MM.1S (cell line): ENCODE measurements around the gene LRMDA.

Experiments
- DNase-seq: peaks from one replicate; pipeline ENCODE4 v3.0.0-alpha.2; 2015
- H2AFZ ChIP-seq: fragments of 300-600 bp; sonication (generic); 2 replicates; pipeline ENCODE4 v1.6.0; 2016; ENCODE audit warnings: antibody characterized with exemption, low read length
- H3F3A ChIP-seq: fragments of 300-600 bp; sonication (generic); 2 replicates; pipeline ENCODE4 v1.6.1; 2016; ENCODE audit warnings: mild to moderate bottlenecking, antibody characterized with exemption, low read length, moderate library complexity, mixed read lengths; ENCODE audit not compliant: insufficient read depth
- H3K27ac ChIP-seq: fragments of 300-600 bp; sonication (generic); 2 replicates; pipeline ENCODE4 v1.5.1; 2016; ENCODE audit warnings: mild to moderate bottlenecking, low read length
- H3K27me3 ChIP-seq: fragments of 300-600 bp; sonication (generic); replicated peaks from 2 replicates; pipeline ENCODE4 v1.6.0; 2016; ENCODE audit warnings: low read length; ENCODE audit not compliant: insufficient read depth
- H3K36me3 ChIP-seq: fragments of 300-600 bp; sonication (generic); replicated peaks from 2 replicates; pipeline ENCODE4 v1.6.1; 2016; ENCODE audit warnings: mild to moderate bottlenecking, low read length, mixed read lengths; ENCODE audit not compliant: insufficient read depth
- H3K4me1 ChIP-seq: fragments of 300-600 bp; sonication (generic); 2 replicates; pipeline ENCODE4 v1.6.1; 2016; ENCODE audit warnings: low read length, mixed read lengths
- H3K4me2 ChIP-seq: fragments of 300-600 bp; sonication (generic); 2 replicates; pipeline ENCODE4 v1.6.0; 2016; ENCODE audit warnings: low read depth, low read length
- H3K4me3 ChIP-seq: fragments of 300-600 bp; sonication (generic); 2 replicates; pipeline ENCODE4 v1.5.1; 2016; ENCODE audit warnings: low read length, mixed read lengths
- H3K79me2 ChIP-seq: fragments of 300-600 bp; sonication (generic); 2 replicates; pipeline ENCODE4 v1.6.1; 2016; ENCODE audit warnings: mixed run types, low read length, mixed read lengths
- H3K9ac ChIP-seq: fragments of 300-600 bp; sonication (generic); 2 replicates; pipeline ENCODE4 v1.6.1; 2016; ENCODE audit warnings: low read length, mixed read lengths
- H3K9me2 ChIP-seq: fragments of 300-600 bp; sonication (generic); replicated peaks from 2 replicates; pipeline ENCODE4 v1.6.1; 2016; ENCODE audit warnings: mild to moderate bottlenecking, low read length, mixed read lengths; ENCODE audit not compliant: insufficient read depth
- H3K9me3 ChIP-seq: fragments of 300-600 bp; sonication (generic); replicated peaks from 2 replicates; pipeline ENCODE4 v1.6.1; 2016; ENCODE audit warnings: mild to moderate bottlenecking, low read length, mixed read lengths; ENCODE audit not compliant: insufficient read depth
- H4K20me1 ChIP-seq: fragments of 300-600 bp; sonication (generic); 2 replicates; pipeline ENCODE4 v1.6.1; 2016; ENCODE audit warnings: mild to moderate bottlenecking, low read length, moderate library complexity, mixed read lengths; ENCODE audit not compliant: insufficient read depth
- CTCF ChIP-seq: fragments of 300-600 bp; sonication (generic); IDR thresholded peaks from 2 replicates; pipeline ENCODE4 v1.5.1; 2016; ENCODE audit warnings: antibody characterized with exemption, low read length, mixed read lengths
- EZH2 ChIP-seq: fragments of 300-600 bp; sonication (generic); optimal IDR thresholded peaks from 2 replicates; pipeline ENCODE3; 2017; ENCODE audit warnings: low read depth, mild to moderate bottlenecking, antibody characterized with exemption, low read length, mixed read lengths
- EZH2phosphoT487 ChIP-seq: fragments of 300-600 bp; sonication (generic); IDR thresholded peaks from 2 replicates; pipeline ENCODE4 v1.6.1; 2018; ENCODE audit warnings: antibody characterized with exemption, low read length

The LRMDA gene

GRCh38 chr10:75432176-75432575 lies 752 bp downstream of the LRMDA start:
- TF ChIP-seq EZH2 (no peak), EZH2phosphoT487 (no peak), CTCF (no peak)
- Histone ChIP-seq H3K4me3 (no peak overlapping the region), H3K36me3 (no peaks in the 10 kb centered on the region), H3K27me3 (no peaks in the 10 kb centered on the region), H3K79me2 (no peaks in the 10 kb centered on the region), H3K9me3 (no peaks in the 10 kb centered on the region), H2AFZ (peak overlapping the region; percentile 92; the same call in 1 of the 2 replicates), H3K9ac (no peak overlapping the region), H4K20me1 (no peaks in the 10 kb centered on the region), H3K4me1 (no peaks in the 10 kb centered on the region), H3K9me2 (no peaks in the 10 kb centered on the region), H3K4me2 (peak overlapping the region; percentile 86), H3F3A (no peaks in the 10 kb centered on the region), H3K27ac (no peak overlapping the region)
- no peak for DNase-seq

- DNase-seq: no peak
- Histone ChIP-seq H3K9me2 (no peaks in the 10 kb centered on the region), H3K4me2 (no peak overlapping the region), H3K9me3 (no peaks in the 10 kb centered on the region), H3K4me1 (no peaks in the 10 kb centered on the region), H2AFZ (no peak overlapping the region), H3K9ac (no peak overlapping the region), H4K20me1 (no peaks in the 10 kb centered on the region), H3F3A (no peaks in the 10 kb centered on the region), H3K27me3 (no peaks in the 10 kb centered on the region), H3K27ac (no peak overlapping the region), H3K36me3 (no peaks in the 10 kb centered on the region), H3K79me2 (no peaks in the 10 kb centered on the region), H3K4me3 (no peak overlapping the region)
- TF ChIP-seq EZH2 (no peak), EZH2phosphoT487 (no peak), CTCF (no peak)
Measured at GRCh38 chr10:75432763-75433162, 1.3 kb downstream of the LRMDA start.

GRCh38 chr10:75433216-75433615 lies 1.8 kb downstream of the LRMDA start:
- Histone ChIP-seq H3K4me3 (no peak overlapping the region), H3K36me3 (no peaks in the 10 kb centered on the region), H3K27ac (no peak overlapping the region), H3K4me2 (no peak overlapping the region), H3K9ac (no peak overlapping the region), H3K9me2 (no peaks in the 10 kb centered on the region), H3K4me1 (no peaks in the 10 kb centered on the region), H2AFZ (no peak overlapping the region), H3K9me3 (no peaks in the 10 kb centered on the region), H3K27me3 (no peaks in the 10 kb centered on the region), H3K79me2 (no peaks in the 10 kb centered on the region), H3F3A (no peaks in the 10 kb centered on the region), H4K20me1 (no peaks in the 10 kb centered on the region)
- no peak for TF ChIP-seq EZH2phosphoT487
- no peak for TF ChIP-seq CTCF
- TF ChIP-seq EZH2: no peak
- no peak for DNase-seq
